Muscle of leg (tissue), 11 donors: ENCODE data around the gene PCNX2. TPM values are rescaled to one million over a fixed set of nuclear protein-coding genes. Genes with fewer than 3 reads are reported as not detected.
A peak's percentile ranks its signal among the peaks of the same experiment; 100 is the strongest.

ENCODE experiments used
- DNase-seq: peaks from one replicate; pipeline ENCODE4 v3.0.0; 2013
- H3K27ac ChIP-seq: one replicate; pipeline ENCODE4 v1.5.1; 2013; ENCODE audit warnings: mild to moderate bottlenecking, low read length, control low read depth
- H3K27me3 ChIP-seq: one replicate; pipeline ENCODE4 v1.6.1; 2013; ENCODE audit warnings: low read length; ENCODE audit not compliant: control insufficient read depth, insufficient read depth
- H3K36me3 ChIP-seq: one replicate; pipeline ENCODE4 v1.6.1; 2013; ENCODE audit warnings: low read length; ENCODE audit not compliant: control insufficient read depth, insufficient read depth
- H3K4me1 ChIP-seq: one replicate; pipeline ENCODE4 v1.6.1; 2013; ENCODE audit warnings: low read length; ENCODE audit not compliant: control insufficient read depth, insufficient read depth
- H3K4me3 ChIP-seq: one replicate; pipeline ENCODE4 v1.5.1; 2013; ENCODE audit warnings: low read length, control low read depth
- H3K9me3 ChIP-seq: replicated peaks from 2 replicates; pipeline ENCODE4 v1.6.1; 2013; ENCODE audit warnings: low read depth, low read length; ENCODE audit not compliant: control insufficient read depth
- WGBS: methylation state at CpG from one replicate; pipeline ENCODE4 v1.1.5; 2013; ENCODE audit warnings: missing lambda C conversion rate; ENCODE audit not compliant: insufficient coverage; 5-methylcytosine and 5-hydroxymethylcytosine counted together
- polyA plus RNA-seq, 8 donors: library from polyadenylated mRNA; unstranded; fragments of 120-200 nt; gene quantifications; one replicate each; pipeline versions ENCODE4 v1.2.1 to v1.2.3, GENCODE V29; 2013; ENCODE audit warnings: inconsistent platforms in 1 of 8, low replicate concordance in 1 of 8; ENCODE audit not compliant: insufficient read length in 8 of 8, insufficient read depth in 1 of 8
- total RNA-seq: library from RNA; stranded (reverse); fragments of 120-200 nt; gene quantifications from one replicate; pipeline ENCODE4 v1.2.4, GENCODE V29; 2013

PCNX2 gene
- total and polyA plus RNA-seq, 9 donors = 2.5 to 5.2 (median 3.9) TPM

DNA sequence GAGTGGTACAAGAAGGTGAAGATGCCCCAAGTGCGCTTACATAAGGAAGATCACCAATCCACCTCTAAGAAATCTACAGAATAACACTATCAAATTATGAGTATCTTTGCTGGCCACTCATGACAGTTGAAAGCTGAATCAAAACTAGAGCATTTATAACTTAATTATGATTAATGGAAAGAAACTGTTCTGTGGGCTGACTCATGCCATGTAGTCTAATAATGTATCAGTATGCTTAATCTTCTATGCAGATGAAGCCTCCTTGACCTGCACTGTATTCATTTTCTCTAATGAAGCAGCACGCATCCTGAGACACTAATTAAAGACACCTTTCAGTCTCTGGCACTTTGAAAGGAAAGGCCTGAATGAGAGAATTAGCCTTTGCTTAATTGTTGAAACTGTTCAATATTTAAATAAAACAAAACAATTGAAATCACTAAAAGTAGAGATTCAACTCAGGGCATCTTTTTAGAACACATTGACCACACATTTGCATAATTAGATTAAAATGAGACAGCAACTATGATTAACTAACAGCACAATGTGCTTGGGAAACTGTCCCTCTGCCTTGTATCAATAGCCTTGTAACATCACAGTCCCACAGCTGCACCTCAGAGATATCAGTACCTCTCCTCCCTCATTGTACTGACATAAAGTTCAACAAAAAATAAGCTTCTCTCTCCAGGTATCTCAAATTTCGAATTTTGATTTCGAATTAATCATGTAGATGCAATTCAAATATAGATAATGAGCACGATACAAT is 239.5 kb downstream of the PCNX2 start:
- WGBS = 100% methylated on average over 1 of the region's 5 CpGs
- Histone ChIP-seq H3K4me3 (no peak overlapping the region), H3K36me3 (no peaks in the 10 kb centered on the region), H3K27me3 (no peaks in the 10 kb centered on the region), H3K27ac (no peak overlapping the region), H3K4me1 (no peaks in the 10 kb centered on the region), H3K9me3 (no peaks in the 10 kb centered on the region)
- no peak for DNase-seq

DNA sequence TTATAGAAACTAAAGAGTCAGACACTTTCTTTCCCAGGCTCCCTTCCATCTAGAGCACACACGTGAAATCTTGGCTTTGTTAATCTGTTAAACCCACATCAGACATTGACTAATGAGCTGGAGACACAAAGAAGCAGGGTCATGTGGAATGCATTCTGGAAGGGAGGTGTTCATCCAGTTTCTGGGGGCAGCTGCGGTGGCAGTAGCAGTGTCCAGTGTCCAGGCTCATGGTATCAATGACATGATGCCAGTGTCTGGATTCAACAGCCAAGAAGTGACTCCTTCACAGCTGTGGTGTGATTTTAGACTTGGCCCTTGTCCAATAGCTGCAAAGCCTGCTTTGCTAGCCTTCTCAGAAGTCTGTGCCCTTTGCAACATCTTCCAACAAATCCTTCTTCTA is 249.9 kb downstream of the PCNX2 start:
- H3K27ac ChIP-seq = no peak overlapping the region
- peak; percentile 76 for DNase-seq
- H3K36me3 ChIP-seq = no peaks in the 10 kb centered on the region
- peaks cover 10% of the 10 kb centered on the region for H3K4me1 ChIP-seq
- no peaks in the 10 kb centered on the region for H3K9me3 ChIP-seq
- 67% methylated on average over 1 of the region's 2 CpGs for WGBS
- no peak overlapping the region for H3K4me3 ChIP-seq
- no peaks in the 10 kb centered on the region for H3K27me3 ChIP-seq

DNA sequence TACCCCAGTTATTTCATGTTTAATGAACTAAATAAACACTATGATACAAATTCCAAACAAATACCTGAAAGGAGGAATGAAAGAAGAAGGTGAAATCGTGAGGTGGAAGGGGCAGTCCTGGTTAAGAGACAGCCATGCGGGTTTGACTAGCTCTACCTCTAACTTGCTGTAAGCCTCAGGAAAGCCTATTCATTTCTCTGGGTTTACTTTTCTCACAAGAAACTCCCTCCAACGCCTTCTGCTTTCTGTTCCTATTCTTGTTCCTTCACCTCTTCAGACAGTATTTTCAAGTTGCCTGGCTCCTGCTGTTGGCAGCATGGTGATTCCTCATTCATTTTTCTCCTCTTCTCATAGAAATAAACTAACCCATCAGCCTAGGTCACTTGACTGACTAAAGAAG is 252.7 kb downstream of the PCNX2 start:
- Histone ChIP-seq H3K36me3 (no peaks in the 10 kb centered on the region), H3K27me3 (no peaks in the 10 kb centered on the region), H3K4me1 (peaks cover 10% of the 10 kb centered on the region), H3K27ac (no peak overlapping the region), H3K9me3 (no peaks in the 10 kb centered on the region), H3K4me3 (no peak overlapping the region)
- no peak for DNase-seq
- 83% methylated on average over 2 of the region's 3 CpGs for WGBS

DNA sequence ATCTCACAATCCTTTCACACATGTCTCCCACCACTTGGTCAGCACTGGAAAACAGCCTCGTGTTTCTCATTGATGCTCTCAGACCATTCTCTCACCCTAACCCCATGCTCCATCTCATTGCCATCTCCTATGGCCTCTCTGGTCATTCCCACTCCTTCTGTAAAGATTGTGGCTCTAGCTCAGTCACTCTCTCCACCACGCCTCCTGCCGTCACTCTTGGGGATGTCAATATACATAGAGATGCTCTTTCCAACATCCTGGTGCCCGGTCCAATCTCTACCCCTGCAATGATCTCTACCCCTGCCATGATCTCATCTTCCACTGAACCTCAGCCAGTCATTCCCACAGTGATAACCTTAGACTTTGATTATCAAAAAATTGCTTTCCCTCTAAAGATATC is 255.0 kb downstream of the PCNX2 start:
- H3K27ac ChIP-seq = no peak overlapping the region
- no peak overlapping the region for H3K4me3 ChIP-seq
- peaks cover 5% of the 10 kb centered on the region for H3K4me1 ChIP-seq
- no peaks in the 10 kb centered on the region for H3K9me3 ChIP-seq
- no peaks in the 10 kb centered on the region for H3K27me3 ChIP-seq
- H3K36me3 ChIP-seq = no peaks in the 10 kb centered on the region
- DNase-seq = no peak
- WGBS = 83% methylated on average over 4 of the region's 4 CpGs

DNA sequence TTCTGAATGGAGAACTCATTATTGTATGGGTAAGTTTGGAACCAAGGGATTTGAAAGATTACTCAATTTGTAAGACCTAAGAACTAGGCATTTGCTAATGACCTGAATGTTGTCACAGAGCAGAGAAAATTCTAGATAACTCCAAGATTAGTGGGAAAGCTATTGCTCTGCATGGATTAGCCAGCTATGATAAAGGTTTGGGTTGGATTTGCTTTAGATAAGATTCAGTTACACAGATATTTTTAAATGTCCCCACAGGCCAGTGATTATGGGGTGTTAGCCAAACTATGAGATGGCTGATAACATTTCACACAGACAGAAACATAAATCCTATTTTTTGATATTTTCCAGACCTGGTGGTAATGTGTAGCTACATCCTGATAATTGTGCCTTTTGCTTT is 256.9 kb downstream of the PCNX2 start:
- DNase-seq = no peak
- Histone ChIP-seq H3K36me3 (no peaks in the 10 kb centered on the region), H3K4me3 (no peak overlapping the region), H3K27ac (no peak overlapping the region), H3K9me3 (no peaks in the 10 kb centered on the region), H3K27me3 (no peaks in the 10 kb centered on the region), H3K4me1 (no peaks in the 10 kb centered on the region)

DNA sequence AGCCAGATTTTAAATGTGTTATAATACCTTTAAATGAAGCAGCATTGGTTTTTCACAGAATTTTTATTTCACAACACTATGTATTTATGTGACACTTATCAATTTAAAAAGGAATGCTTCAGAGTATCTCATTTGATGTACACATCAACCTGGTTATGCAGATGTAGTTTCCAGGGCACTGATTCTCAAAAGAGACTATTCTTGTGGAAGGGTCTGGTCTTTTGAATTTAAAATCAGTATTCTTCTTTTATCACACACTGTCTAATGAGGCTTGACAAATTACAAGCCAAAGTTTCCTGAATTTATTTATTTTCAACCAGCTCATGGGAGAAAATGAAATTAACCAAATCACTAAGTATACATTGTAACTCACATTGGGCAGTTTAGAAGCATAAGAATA is 257.7 kb downstream of the PCNX2 start:
- Histone ChIP-seq H3K27ac (no peak overlapping the region), H3K36me3 (no peaks in the 10 kb centered on the region), H3K4me1 (peaks cover 2% of the 10 kb centered on the region), H3K4me3 (no peak overlapping the region), H3K9me3 (no peaks in the 10 kb centered on the region), H3K27me3 (no peaks in the 10 kb centered on the region)
- DNase-seq = no peak

DNA sequence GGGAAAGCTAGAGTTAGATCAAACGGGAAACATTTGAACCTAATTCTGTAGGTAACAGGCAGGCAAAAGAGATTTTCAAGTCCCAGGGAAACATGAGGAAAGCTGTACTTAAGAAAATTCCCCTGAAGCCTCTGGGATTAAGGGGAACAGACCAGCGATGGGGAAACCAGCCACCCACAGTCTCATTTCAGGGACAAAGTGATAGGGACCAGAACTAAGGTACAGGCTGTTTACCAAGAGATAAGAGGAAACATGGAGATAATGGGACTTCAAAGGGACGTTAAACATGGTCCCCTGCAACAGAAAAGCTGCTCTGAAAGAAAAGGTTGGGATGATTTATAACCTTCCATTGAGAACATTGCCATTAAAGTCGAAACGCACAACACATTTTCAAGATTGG is 260.7 kb downstream of the PCNX2 start:
- H3K27me3 ChIP-seq = no peaks in the 10 kb centered on the region
- H3K36me3 ChIP-seq = no peaks in the 10 kb centered on the region
- no peak overlapping the region for H3K4me3 ChIP-seq
- H3K27ac ChIP-seq = no peak overlapping the region
- WGBS = 25% methylated on average over 2 of the region's 5 CpGs
- peaks cover 7% of the 10 kb centered on the region for H3K4me1 ChIP-seq
- no peak for DNase-seq
- H3K9me3 ChIP-seq = no peaks in the 10 kb centered on the region

DNA sequence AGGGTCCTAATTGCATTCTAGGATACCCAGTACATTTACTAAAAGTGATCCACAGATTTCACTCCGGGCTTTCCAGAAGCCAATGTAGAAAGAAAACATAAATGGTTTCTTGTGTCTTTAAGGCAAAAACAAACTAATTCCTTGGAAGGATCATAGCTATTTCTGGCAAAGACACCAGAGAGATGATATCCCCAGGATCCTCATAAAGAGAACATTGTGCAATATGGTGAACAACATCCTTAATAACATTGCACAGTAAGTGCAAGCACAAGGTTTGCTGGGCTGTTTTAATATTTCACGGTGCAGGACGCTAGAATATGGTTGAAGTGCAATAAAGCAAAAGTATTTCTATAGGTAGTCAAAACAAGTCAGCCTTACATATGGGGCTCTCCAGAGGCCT is 262.2 kb downstream of the PCNX2 start:
- DNase-seq = peak; percentile 94
- peaks cover 7% of the 10 kb centered on the region for H3K4me1 ChIP-seq
- no peak overlapping the region for H3K27ac ChIP-seq

DNA sequence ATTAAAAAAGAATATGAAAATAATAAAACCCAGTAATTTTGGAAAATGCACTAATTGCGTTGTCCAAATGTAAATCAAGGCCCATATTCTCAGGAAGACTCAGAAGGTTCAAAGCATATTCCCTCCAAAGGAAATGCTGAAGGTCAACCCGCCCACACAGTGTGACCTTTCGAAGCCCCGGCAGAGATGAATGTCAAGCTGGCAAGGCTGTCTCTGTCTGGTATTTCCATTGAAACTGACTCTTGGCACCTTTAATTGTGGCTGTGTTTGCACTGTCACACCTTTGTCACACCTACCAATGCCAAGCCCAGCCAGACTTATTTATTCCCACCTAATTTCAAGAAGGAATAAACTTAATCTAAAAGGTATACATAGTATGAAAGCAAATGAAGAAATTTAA is 262.6 kb downstream of the PCNX2 start:
- Histone ChIP-seq H3K9me3 (no peaks in the 10 kb centered on the region), H3K27ac (no peak overlapping the region), H3K4me3 (no peak overlapping the region), H3K36me3 (no peaks in the 10 kb centered on the region), H3K4me1 (peaks cover 7% of the 10 kb centered on the region), H3K27me3 (no peaks in the 10 kb centered on the region)
- WGBS = 71% methylated on average over 4 of the region's 4 CpGs
- DNase-seq = no peak

More for the DNA sequence above, 262.2 kb downstream of the PCNX2 start:
- H3K27me3 ChIP-seq = no peaks in the 10 kb centered on the region
- H3K4me3 ChIP-seq = no peak overlapping the region
- H3K36me3 ChIP-seq = no peaks in the 10 kb centered on the region
- no peaks in the 10 kb centered on the region for H3K9me3 ChIP-seq
- WGBS = no CpG with 5 or more reads among the region's 3 CpGs

DNA sequence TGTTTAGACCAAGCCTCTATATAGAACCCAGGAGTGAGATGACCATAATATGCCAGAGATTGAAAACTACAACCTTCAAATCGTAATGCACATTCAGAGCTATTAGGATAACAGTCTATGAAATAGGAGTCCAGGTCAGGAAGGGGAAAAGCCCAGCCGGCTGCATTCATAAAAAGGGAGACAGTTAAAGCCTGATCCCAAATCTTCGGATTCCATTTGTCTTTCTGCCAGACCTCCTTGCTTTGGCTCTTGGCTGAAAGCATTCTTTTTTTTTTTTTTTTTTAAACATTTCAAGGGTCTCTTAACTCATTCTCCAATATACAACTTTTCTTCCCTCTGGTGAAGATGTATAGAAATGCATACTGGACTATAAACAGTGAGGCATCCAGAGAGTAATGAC is 264.0 kb downstream of the PCNX2 start:
- Histone ChIP-seq H3K9me3 (no peaks in the 10 kb centered on the region), H3K36me3 (no peaks in the 10 kb centered on the region), H3K27ac (no peak overlapping the region), H3K4me3 (no peak overlapping the region), H3K27me3 (no peaks in the 10 kb centered on the region), H3K4me1 (peaks cover 7% of the 10 kb centered on the region)
- peak; percentile 81 for DNase-seq
- WGBS = 0% methylated on average over 1 of the region's 3 CpGs

DNA sequence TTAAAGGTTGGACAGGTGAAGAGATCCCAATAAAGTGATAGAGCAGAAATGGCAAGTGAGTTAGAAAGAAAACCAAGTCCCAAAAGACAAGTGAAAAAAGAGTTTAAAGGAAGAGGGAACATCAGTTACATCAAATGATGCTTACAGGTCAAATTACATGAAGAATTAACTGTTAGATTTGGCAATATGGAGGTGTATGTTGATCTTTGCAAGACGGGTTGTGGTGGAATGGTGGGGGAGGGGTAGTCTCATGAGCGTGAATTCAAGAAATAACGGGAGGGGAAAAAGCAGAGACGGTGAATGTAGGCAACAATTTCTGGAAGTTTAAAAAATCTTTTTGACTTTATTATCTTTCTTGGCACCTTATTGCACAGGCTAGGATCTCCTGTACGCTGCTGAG is 268.5 kb downstream of the PCNX2 start:
- no peaks in the 10 kb centered on the region for H3K36me3 ChIP-seq
- no peaks in the 10 kb centered on the region for H3K9me3 ChIP-seq
- no peaks in the 10 kb centered on the region for H3K27me3 ChIP-seq
- no peak overlapping the region for H3K27ac ChIP-seq
- WGBS = 42% methylated on average over 2 of the region's 5 CpGs
- no peak overlapping the region for H3K4me3 ChIP-seq
- peaks cover 4% of the 10 kb centered on the region for H3K4me1 ChIP-seq
- no peak for DNase-seq
